ENCODE measurements around the gene RAB10.
"Not testable (repeated sequence)": the region's sequence is repeated elsewhere in the genome, so short reads cannot be mapped to it uniquely, and the experiment has no call there.

RAB10 gene

GRCh38 chr2:26013668-26014067, 20.2 kb upstream of the RAB10 start:
- H3K27ac ChIP-seq (ENCODE audit: low read depth, low read length): no peak overlapping the region

GRCh38 chr2:26016012-26016705, 17.7 kb upstream of the RAB10 start:
- Histone ChIP-seq H3K27ac (ENCODE audit: low read depth, low read length) (peak overlapping the region; percentile 53), H3K4me1 (ENCODE audit: control insufficient read depth in 5 of 5, insufficient read depth in 5 of 5, low read length in 5 of 5) (peaks cover 9 to 38% (median 25%) of the 10 kb centered on the region in 5 donors), H3K4me3 (ENCODE audit: low read depth in 1 of 5, low read length in 5 of 5) (no peak overlapping the region)

More at GRCh38 chr2:26013668-26014067, 20.2 kb upstream of the RAB10 start:
- peaks cover 0 to 5% (median 0%) of the 10 kb centered on the region in 5 donors for H3K27me3 ChIP-seq (ENCODE audit: control insufficient read depth in 5 of 5, insufficient read depth in 4 of 5, low read length in 5 of 5)
- no peak overlapping the region for H3K9ac ChIP-seq (ENCODE audit: low read length in 5 of 5)
- H3K4me1 ChIP-seq (ENCODE audit: control insufficient read depth in 5 of 5, insufficient read depth in 5 of 5, low read length in 5 of 5): peaks cover 9 to 46% (median 34%) of the 10 kb centered on the region in 5 donors
- H3K36me3 ChIP-seq (ENCODE audit: control insufficient read depth in 5 of 5, insufficient read depth in 5 of 5, low read length in 5 of 5): no peaks in the 10 kb centered on the region
- no peak overlapping the region for H3K4me3 ChIP-seq (ENCODE audit: low read depth in 1 of 5, low read length in 5 of 5)
- H3K9me3 ChIP-seq (ENCODE audit: control insufficient read depth in 5 of 5, low read length in 5 of 5): peaks cover 0 to 3% (median 0%) of the 10 kb centered on the region in 5 donors

GRCh38 chr2:26016706-26017045, 17.2 kb upstream of the RAB10 start:
- H3K27me3 ChIP-seq (ENCODE audit: control insufficient read depth in 5 of 5, insufficient read depth in 4 of 5, low read length in 5 of 5); H3K9me3 ChIP-seq (ENCODE audit: control insufficient read depth in 5 of 5, low read length in 5 of 5): not testable (repeated sequence)

More at GRCh38 chr2:26016012-26016705, 17.7 kb upstream of the RAB10 start:
- peak overlapping the region in 3 of 5 donors; percentile 39 to 77 (median 42) for H3K9ac ChIP-seq (ENCODE audit: low read length in 5 of 5)
- H3K36me3 ChIP-seq (ENCODE audit: control insufficient read depth in 5 of 5, insufficient read depth in 5 of 5, low read length in 5 of 5): no peaks in the 10 kb centered on the region
- no peaks in the 10 kb centered on the region for H3K9me3 ChIP-seq (ENCODE audit: control insufficient read depth in 5 of 5, low read length in 5 of 5)
- H3K27me3 ChIP-seq (ENCODE audit: control insufficient read depth in 5 of 5, insufficient read depth in 4 of 5, low read length in 5 of 5): peaks cover 0 to 5% (median 0%) of the 10 kb centered on the region in 5 donors

GRCh38 chr2:26017464-26018183, 16.3 kb upstream of the RAB10 start:
- Histone ChIP-seq H3K9me3 (ENCODE audit: control insufficient read depth in 5 of 5, low read length in 5 of 5) (no peaks in the 10 kb centered on the region), H3K27me3 (ENCODE audit: control insufficient read depth in 5 of 5, insufficient read depth in 4 of 5, low read length in 5 of 5) (peaks cover 0 to 2% (median 0%) of the 10 kb centered on the region in 5 donors), H3K27ac (ENCODE audit: low read depth, low read length) (no peak overlapping the region), H3K36me3 (ENCODE audit: control insufficient read depth in 5 of 5, insufficient read depth in 5 of 5, low read length in 5 of 5) (no peaks in the 10 kb centered on the region), H3K9ac (ENCODE audit: low read length in 5 of 5) (no peak overlapping the region), H3K4me1 (ENCODE audit: control insufficient read depth in 5 of 5, insufficient read depth in 5 of 5, low read length in 5 of 5) (peaks cover 6 to 24% (median 15%) of the 10 kb centered on the region in 5 donors), H3K4me3 (ENCODE audit: low read depth in 1 of 5, low read length in 5 of 5) (no peak overlapping the region)

More at GRCh38 chr2:26016706-26017045, 17.2 kb upstream of the RAB10 start:
- Histone ChIP-seq H3K27ac (ENCODE audit: low read depth, low read length) (peak overlapping the region; percentile 53), H3K4me1 (ENCODE audit: control insufficient read depth in 5 of 5, insufficient read depth in 5 of 5, low read length in 5 of 5) (peaks cover 9 to 33% (median 23%) of the 10 kb centered on the region in 5 donors), H3K9ac (ENCODE audit: low read length in 5 of 5) (peak overlapping the region in 2 of 5 donors; percentile 42 to 77)
- not testable (repeated sequence) for H3K36me3 ChIP-seq (ENCODE audit: control insufficient read depth in 5 of 5, insufficient read depth in 5 of 5, low read length in 5 of 5); H3K4me3 ChIP-seq (ENCODE audit: low read depth in 1 of 5, low read length in 5 of 5)

- H3K9me3 ChIP-seq (ENCODE audit: control insufficient read depth in 5 of 5, low read length in 5 of 5): no peaks in the 10 kb centered on the region
- no peaks in the 10 kb centered on the region for H3K27me3 ChIP-seq (ENCODE audit: control insufficient read depth in 5 of 5, insufficient read depth in 4 of 5, low read length in 5 of 5)
- no peak overlapping the region for H3K9ac ChIP-seq (ENCODE audit: low read length in 5 of 5)
- no peak overlapping the region for H3K4me3 ChIP-seq (ENCODE audit: low read depth in 1 of 5, low read length in 5 of 5)
- no peaks in the 10 kb centered on the region for H3K36me3 ChIP-seq (ENCODE audit: control insufficient read depth in 5 of 5, insufficient read depth in 5 of 5, low read length in 5 of 5)
- H3K4me1 ChIP-seq (ENCODE audit: control insufficient read depth in 5 of 5, insufficient read depth in 5 of 5, low read length in 5 of 5): peaks cover 4 to 23% (median 15%) of the 10 kb centered on the region in 5 donors
- no peak overlapping the region for H3K27ac ChIP-seq (ENCODE audit: low read depth, low read length)
These were observed 15.5 kb upstream of the RAB10 start for GRCh38 chr2:26018184-26019055.

GRCh38 chr2:26020231-26020640, 13.6 kb upstream of the RAB10 start:
- no peak overlapping the region for H3K4me3 ChIP-seq (ENCODE audit: low read depth in 1 of 5, low read length in 5 of 5)
- no peaks in the 10 kb centered on the region for H3K36me3 ChIP-seq (ENCODE audit: control insufficient read depth in 5 of 5, insufficient read depth in 5 of 5, low read length in 5 of 5)
- H3K9ac ChIP-seq (ENCODE audit: low read length in 5 of 5): no peak overlapping the region
- H3K4me1 ChIP-seq (ENCODE audit: control insufficient read depth in 5 of 5, insufficient read depth in 5 of 5, low read length in 5 of 5): peaks cover 4 to 23% (median 15%) of the 10 kb centered on the region in 5 donors
- no peak overlapping the region for H3K27ac ChIP-seq (ENCODE audit: low read depth, low read length)
- H3K9me3 ChIP-seq (ENCODE audit: control insufficient read depth in 5 of 5, low read length in 5 of 5): peaks cover 0 to 3% (median 0%) of the 10 kb centered on the region in 5 donors
- H3K27me3 ChIP-seq (ENCODE audit: control insufficient read depth in 5 of 5, insufficient read depth in 4 of 5, low read length in 5 of 5): no peaks in the 10 kb centered on the region

- H3K27ac ChIP-seq (ENCODE audit: low read depth, low read length): no peak overlapping the region
- peaks cover 0 to 3% (median 0%) of the 10 kb centered on the region in 5 donors for H3K9me3 ChIP-seq (ENCODE audit: control insufficient read depth in 5 of 5, low read length in 5 of 5)
- H3K27me3 ChIP-seq (ENCODE audit: control insufficient read depth in 5 of 5, insufficient read depth in 4 of 5, low read length in 5 of 5): no peaks in the 10 kb centered on the region
- H3K4me3 ChIP-seq (ENCODE audit: low read depth in 1 of 5, low read length in 5 of 5): no peak overlapping the region
- no peak overlapping the region for H3K9ac ChIP-seq (ENCODE audit: low read length in 5 of 5)
- peaks cover 0 to 3% (median 0%) of the 10 kb centered on the region in 5 donors for H3K4me1 ChIP-seq (ENCODE audit: control insufficient read depth in 5 of 5, insufficient read depth in 5 of 5, low read length in 5 of 5)
- no peaks in the 10 kb centered on the region for H3K36me3 ChIP-seq (ENCODE audit: control insufficient read depth in 5 of 5, insufficient read depth in 5 of 5, low read length in 5 of 5)
These were observed 9.6 kb upstream of the RAB10 start for GRCh38 chr2:26024260-26024659.

GRCh38 chr2:26025509-26025908, 8.4 kb upstream of the RAB10 start:
- H3K27me3 ChIP-seq (ENCODE audit: control insufficient read depth in 5 of 5, insufficient read depth in 4 of 5, low read length in 5 of 5): no peaks in the 10 kb centered on the region
- peaks cover 0 to 3% (median 0%) of the 10 kb centered on the region in 5 donors for H3K9me3 ChIP-seq (ENCODE audit: control insufficient read depth in 5 of 5, low read length in 5 of 5)
- H3K36me3 ChIP-seq (ENCODE audit: control insufficient read depth in 5 of 5, insufficient read depth in 5 of 5, low read length in 5 of 5): no peaks in the 10 kb centered on the region
- H3K27ac ChIP-seq (ENCODE audit: low read depth, low read length): no peak overlapping the region
- peaks cover 0 to 3% (median 0%) of the 10 kb centered on the region in 5 donors for H3K4me1 ChIP-seq (ENCODE audit: control insufficient read depth in 5 of 5, insufficient read depth in 5 of 5, low read length in 5 of 5)
- H3K4me3 ChIP-seq (ENCODE audit: low read depth in 1 of 5, low read length in 5 of 5): no peak overlapping the region
- H3K9ac ChIP-seq (ENCODE audit: low read length in 5 of 5): no peak overlapping the region

- H3K27me3 ChIP-seq (ENCODE audit: control insufficient read depth in 5 of 5, insufficient read depth in 4 of 5, low read length in 5 of 5); H3K36me3 ChIP-seq (ENCODE audit: control insufficient read depth in 5 of 5, insufficient read depth in 5 of 5, low read length in 5 of 5); H3K9ac ChIP-seq (ENCODE audit: low read length in 5 of 5); H3K9me3 ChIP-seq (ENCODE audit: control insufficient read depth in 5 of 5, low read length in 5 of 5); H3K4me3 ChIP-seq (ENCODE audit: low read depth in 1 of 5, low read length in 5 of 5); H3K4me1 ChIP-seq (ENCODE audit: control insufficient read depth in 5 of 5, insufficient read depth in 5 of 5, low read length in 5 of 5); H3K27ac ChIP-seq (ENCODE audit: low read depth, low read length): not testable (repeated sequence)
These were observed 5.8 kb upstream of the RAB10 start for GRCh38 chr2:26028083-26028482.
